KG1 (cell line): ENCODE measurements around the gene C15orf39.
"Not testable (repeated sequence)": the region's sequence is repeated elsewhere in the genome, so short reads cannot be mapped to it uniquely, and the experiment has no call there.

ENCODE experiments used
- DNase-seq: peaks from one replicate; lab custom pipeline; 2025; lab: John Stamatoyannopoulos, UW

Gene C15orf39

GRCh38 chr15:75212200-75212858 is 10.6 kb downstream of the C15orf39 start:
- no peak for DNase-seq

DNA sequence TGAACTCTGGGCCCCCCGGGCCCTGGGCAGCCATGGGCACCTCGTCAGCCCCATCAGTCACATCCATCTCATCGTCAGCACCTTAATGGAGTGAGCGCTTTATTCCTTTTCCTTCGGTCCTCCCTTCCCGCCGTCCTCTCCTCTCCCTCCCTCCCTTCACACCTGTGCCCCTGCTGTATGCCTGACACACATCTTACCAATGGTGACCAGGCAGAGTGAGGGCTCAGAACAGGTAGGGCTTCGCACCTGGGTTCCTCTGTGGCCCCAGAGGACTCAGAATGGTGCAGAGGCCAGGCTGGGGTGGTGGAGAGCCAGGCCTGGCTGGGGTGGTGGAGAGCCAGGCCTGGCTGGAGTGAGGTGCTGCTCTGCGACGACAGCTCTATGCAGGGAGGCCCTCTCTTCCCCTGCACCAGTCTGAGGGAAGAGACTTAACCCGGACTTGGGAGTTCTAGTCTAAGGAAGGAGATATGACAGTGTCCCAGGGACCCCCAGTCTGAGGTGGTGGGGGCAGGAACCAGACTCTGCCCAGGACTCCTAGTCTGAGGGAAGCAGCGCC is 11.6 kb downstream of the C15orf39 start:
- no peak for DNase-seq

DNA sequence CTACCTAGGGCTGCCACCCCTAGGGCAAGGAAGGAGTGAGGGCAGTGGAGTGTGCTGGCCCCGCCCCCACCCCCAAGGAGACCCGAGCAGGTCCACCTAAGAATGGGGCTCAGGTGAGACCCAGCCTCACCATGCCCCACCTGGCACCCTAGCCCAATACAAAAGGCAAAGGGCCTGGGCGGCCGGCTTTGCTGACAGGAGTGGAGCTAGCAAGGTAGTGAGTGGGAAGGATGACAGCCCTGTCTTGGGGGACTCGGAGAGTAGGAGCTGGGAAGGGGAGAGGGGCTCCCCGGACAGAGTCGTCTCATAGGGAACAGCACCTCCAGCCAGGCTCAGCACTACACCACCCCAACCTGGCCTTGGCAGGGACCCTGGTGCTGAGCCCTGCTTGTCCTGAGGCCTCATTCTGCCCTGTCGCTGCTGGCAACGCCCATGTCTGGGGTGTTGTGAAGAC is 12.1 kb downstream of the C15orf39 start:
- DNase-seq = no peak

- DNase-seq = no peak
Measured at GRCh38 chr15:75214293-75215096, 12.8 kb downstream of the C15orf39 start.

- DNase-seq = no peak
Measured at GRCh38 chr15:75215107-75216004, 13.7 kb downstream of the C15orf39 start.

DNA sequence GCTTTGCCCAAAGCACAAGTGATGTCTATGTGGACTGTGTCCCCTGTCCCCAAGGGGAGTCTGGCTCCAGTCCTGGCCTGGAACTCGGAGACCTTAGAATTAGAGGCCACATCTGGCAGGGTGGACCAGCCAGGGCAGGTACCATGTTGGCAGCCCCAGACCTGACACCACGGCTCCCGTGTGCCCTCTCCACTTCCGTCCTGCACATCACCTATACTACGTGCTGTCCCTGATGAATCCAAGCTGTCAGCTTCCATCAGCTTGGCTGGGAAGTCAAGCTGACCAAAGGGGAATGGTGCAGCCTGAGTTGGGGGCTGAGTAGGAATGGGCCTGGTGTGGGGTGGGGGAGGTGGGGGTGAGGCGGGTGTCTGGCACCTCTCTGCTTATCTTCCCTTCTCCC is 15.3 kb downstream of the C15orf39 start:
- DNase-seq = no peak

DNA sequence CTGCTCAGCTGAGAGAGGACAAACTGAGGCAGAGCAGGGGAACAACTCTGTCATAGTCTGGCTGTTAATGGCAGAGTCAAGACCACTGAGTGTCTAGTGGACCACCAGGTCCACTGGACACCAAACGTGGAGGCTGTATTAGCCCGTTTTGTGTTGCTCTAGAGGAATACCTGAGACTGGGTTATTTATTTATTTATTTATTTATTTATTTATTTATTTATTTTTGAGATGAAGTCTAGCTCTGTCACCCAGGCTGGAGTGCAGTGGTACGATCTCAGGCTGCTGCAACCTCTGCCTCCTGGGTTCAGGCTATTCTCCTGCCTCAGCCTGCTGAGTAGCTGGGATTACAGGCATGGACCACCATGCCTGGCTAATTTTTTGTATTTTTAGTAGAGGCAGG is 15.9 kb downstream of the C15orf39 start:
- not testable (repeated sequence) for DNase-seq

DNA sequence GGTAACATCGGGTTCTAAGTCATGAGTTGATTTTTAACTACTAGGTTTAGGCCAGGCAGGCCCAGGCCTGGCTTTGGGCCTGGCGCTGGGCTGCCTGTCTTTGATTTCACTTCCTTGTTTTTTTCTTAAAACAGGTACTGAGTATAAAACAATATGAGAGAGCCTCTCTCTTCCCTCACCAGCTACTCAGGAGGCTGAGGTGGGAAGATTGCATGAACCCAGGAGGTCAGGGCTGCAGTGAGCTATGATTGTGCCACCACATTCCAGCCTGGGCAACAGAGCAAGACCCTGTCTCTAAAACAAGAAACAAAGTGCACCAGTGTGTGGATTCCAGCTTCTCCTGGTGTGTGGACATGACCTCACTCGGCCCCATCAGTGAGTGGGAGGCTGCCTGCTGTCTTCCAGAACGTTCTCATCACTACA is 17.8 kb downstream of the C15orf39 start:
- DNase-seq = not testable (repeated sequence)

- no peak for DNase-seq
Measured at GRCh38 chr15:75223688-75224087, 22.0 kb downstream of the C15orf39 start.

GRCh38 chr15:75224281-75224680 is 22.6 kb downstream of the C15orf39 start:
- no peak for DNase-seq

DNA sequence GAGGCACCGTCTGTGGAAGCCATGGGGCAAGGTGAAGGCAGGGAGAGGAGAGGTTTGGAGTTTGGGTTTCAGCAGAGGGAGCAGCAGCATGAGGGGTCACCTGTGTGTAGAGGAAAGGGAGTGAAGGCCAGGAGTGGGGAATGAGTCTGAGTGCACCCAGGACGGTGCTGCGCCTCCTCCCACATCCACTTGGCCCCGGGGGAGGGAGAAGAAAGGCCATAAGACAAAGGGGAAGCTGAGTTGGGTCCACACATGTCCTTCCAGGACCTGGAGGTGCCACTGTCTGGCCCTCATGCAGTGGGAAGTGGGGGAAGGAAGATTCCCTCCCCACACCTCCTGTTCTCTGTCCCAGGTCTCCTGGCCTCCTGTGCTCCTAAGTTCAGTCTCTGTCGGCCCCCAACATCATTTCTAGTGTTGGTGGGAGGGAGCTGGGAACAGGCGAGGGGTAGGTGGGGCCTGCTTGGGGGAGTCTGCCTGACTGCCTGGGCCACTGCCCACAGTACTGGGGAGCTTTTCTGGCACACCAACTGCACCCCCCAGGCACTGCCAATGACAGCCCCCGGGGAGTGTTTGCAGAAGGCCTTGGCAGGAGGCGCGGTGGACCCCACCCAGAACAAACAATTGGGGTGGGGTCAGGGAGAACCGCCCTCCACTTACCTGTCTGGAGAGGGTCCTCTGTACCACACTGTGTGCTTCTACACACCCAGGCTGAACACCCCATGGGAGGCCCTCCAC is 23.6 kb downstream of the C15orf39 start:
- not testable (repeated sequence) for DNase-seq

DNA sequence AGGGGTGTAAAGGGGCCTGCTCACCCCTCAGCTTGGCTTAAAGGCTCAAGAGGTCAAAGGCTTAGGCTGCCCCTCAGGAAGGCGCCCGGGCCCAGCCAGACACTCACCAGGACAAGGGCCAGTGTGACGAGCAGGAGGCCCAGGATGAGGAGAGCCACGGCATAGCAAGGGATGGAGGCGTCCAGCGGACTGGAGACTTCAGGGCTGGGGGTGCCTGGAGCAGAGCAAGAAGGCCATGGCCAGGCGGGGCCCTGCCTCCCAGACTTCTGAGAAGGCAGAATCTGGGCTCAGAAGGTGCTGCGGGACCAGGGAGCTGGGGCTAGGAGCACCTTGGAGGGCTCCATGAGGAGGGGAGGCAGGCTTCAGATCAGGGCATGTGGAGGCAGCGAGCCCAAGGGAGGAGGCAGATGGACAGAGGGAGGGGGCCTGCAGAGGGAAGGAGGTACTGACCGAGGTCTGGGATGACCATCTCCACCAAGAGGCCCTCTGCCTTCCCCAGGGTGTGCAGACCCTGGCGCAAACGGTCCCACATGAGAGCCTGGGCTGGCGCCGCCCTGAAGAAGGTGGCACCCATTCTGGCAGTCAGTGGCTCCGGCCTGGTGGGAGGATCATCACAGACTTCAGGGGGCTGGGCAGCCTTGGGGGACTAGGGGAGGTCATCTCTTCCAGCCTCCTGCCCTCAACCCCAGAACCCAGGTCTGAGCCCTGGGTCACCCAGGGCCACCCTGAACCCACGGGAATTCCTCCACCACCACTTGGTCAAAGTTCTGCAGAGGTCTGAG is 24.5 kb downstream of the C15orf39 start:
- DNase-seq = no peak

DNA sequence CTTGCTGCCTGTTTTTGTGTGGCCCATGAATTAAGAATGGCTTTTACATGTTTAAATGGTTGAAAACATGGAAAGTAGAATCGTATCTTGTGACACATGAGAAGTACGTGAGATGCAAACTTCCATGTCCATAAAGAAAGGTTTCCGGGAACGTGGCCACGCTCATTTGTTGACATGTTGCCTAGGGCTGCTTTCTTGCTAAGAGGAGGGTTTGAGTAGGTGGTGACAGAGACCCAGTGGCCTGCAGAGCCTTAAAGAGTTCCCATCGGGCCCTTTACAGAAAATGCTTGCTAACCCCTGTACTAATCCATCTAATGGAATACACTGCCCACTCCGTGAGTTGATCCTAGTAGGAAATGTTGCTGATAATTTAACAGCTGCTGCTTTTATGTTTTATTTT is 25.4 kb downstream of the C15orf39 start:
- not testable (repeated sequence) for DNase-seq

DNA sequence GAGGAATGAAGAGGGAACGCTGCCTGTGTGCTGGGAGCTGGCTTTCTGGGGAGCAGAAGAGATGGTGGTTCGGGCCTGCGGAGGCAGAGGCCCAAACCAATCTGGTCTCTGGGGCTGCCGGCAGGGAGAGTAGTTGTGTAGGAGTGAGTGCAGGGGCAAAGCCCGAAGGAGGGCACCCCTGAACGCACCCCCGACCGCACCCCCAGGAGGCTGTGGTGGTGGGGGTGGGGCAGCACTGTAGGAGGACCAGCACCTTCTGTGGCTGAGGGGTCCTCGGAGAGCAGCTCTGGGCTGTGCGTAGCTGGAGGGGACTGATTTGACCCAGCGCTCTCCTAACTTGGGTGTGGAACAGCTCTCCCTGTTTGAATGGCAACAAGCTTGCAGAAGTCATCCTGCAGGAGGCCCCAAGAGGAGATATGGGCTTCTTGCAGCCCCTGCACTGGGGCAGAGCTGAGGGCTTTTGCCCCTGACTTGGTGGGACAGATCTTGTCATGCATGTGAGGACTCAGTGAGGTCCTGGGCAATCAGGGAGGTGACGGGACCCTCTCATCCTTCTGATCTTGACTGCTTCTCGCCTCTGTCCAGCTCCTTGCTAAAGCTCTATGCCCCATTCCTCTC is 26.1 kb downstream of the C15orf39 start:
- DNase-seq = no peak

DNA sequence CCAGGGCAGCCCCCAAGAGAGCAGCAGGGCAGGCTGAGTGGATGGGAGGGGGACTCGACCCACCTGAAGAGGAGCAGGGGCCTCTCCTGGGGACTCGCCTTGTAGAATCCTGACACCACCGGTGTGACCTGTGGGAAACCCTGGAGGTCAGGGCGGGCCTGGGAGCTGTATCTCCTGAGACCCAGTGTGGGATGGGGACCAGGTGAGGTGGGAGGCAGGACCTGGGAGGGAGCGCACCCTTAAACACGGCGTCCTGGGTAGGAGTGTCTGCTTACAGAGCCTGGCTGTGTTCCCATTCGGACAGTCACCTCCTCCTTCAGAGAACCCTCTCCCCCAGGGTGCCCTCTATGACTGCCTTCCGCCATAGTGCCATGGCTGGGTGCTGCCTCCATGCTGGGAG is 27.1 kb downstream of the C15orf39 start:
- no peak for DNase-seq

DNA sequence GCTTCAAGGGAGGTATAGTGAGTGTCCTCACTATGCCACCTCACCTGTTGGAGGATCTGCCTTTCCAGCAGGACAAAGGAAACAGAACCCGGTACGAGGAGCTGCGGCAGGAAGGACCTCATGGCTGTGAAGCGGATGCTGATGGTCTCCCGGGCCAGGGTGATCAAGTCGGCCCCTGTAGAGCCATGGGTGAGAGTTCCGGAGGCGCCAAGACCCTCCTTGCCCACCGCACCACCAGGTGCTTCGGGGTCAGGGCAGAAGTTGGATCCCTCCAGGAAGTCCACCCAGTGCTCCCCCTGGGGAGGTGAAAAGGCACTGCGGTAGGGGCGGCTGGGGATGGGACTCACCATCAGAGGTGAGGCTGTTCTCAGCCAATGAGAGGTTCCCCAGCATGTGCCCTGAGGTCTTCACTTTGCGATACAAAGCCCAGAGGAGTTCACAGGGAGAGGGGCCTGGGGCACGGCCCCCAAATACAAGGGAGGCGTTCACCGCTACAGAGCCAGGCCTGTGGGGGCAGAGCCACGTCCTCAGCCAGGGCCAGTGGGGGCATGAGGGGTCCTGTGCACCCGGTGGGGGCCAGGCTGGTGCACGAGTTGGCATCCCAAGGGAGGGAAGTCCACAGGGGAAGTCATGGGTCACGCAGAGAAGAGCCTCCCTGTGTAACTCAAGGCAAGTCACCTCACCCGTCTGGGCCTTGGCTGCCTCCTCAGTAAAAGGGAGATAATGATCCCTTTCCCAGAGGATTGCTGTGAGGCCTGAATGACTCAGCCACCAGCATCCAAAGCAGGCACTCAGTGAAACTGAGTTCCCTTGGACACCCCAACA is 27.7 kb downstream of the C15orf39 start:
- no peak for DNase-seq

- DNase-seq = no peak
Measured at GRCh38 chr15:75230016-75230343, 28.3 kb downstream of the C15orf39 start.

DNA sequence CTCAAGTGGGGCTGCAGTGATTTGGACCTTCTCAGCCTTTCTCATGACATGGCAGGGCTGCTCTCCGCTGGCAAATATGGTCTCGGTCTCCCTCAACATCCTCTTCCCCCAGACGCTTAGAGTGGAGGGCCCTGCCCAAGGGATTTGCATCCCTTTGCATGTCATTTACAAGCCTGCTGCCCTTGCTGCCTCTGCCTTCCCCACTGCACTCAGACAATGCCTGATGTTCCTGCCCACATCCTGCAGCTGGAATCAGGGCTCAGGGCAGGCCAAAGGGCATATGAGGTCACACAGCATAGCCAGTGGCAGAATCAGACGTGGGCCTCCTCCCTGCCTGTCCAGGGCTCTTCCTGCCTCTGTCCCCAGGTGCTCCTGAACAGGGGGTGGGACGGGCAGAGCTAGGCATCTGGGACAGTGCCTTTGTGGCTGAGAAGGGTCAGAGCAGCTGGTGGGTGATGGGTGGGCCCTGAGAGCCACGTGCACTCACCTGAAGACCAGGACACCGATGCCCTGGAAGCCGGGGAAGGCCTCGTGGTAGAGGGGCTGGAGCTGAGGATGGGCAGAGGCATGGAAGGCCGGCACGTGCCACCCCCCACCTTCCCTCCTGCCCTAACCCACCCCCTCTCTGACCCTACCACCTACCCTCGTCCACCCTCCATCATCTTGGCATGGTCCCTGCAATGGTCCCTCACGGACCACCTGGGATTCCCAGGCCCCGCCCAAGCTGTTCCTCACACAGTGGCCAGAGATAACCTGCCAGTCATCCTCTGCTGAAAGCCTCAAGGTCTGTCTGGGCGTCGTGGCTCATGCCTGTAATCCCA is 29.1 kb downstream of the C15orf39 start:
- no peak for DNase-seq
